HG02884 (cell line): ENCODE results near the gene RAB26.

Source experiments
- ATAC-seq: cut with Tn5 transposase; IDR thresholded peaks from one replicate; pipeline ENCODE4 v1.9.1; 2021; ENCODE audit warnings: mild to moderate bottlenecking, moderate library complexity; ENCODE audit not compliant: unreplicated experiment

RAB26 gene

GRCh38 chr16:2176047-2176446, 27.6 kb downstream of the RAB26 start:
- no peak for ATAC-seq

GRCh38 chr16:2177101-2177500, 28.7 kb downstream of the RAB26 start:
- ATAC-seq = no peak

GRCh38 chr16:2177561-2177960, 29.1 kb downstream of the RAB26 start:
- no peak for ATAC-seq

- ATAC-seq = no peak
Observed at GRCh38 chr16:2178321-2179106, 30.1 kb downstream of the RAB26 start.

GRCh38 chr16:2179107-2179501, 30.7 kb downstream of the RAB26 start:
- no peak for ATAC-seq

GRCh38 chr16:2179576-2179975, 31.2 kb downstream of the RAB26 start:
- no peak for ATAC-seq

- no peak for ATAC-seq
Observed at GRCh38 chr16:2180461-2180860, 32.0 kb downstream of the RAB26 start.

- ATAC-seq = no peak
Observed at GRCh38 chr16:2180962-2181923, 32.8 kb downstream of the RAB26 start.

- ATAC-seq = no peak
Observed at GRCh38 chr16:2181952-2182351, 33.5 kb downstream of the RAB26 start.

GRCh38 chr16:2183671-2184070, 35.2 kb downstream of the RAB26 start:
- no peak for ATAC-seq

- no peak for ATAC-seq
Observed at GRCh38 chr16:2184346-2184745, 35.9 kb downstream of the RAB26 start.

- no peak for ATAC-seq
Observed at GRCh38 chr16:2184962-2185361, 36.5 kb downstream of the RAB26 start.

GRCh38 chr16:2186064-2186463, 37.6 kb downstream of the RAB26 start:
- ATAC-seq = no peak

- ATAC-seq = no peak
Observed at GRCh38 chr16:2186505-2186904, 38.1 kb downstream of the RAB26 start.

- ATAC-seq = no peak
Observed at GRCh38 chr16:2187212-2187611, 38.8 kb downstream of the RAB26 start.

GRCh38 chr16:2188395-2188794, 40.0 kb downstream of the RAB26 start:
- no peak for ATAC-seq

- ATAC-seq = no peak
Observed at GRCh38 chr16:2189252-2189893, 40.9 kb downstream of the RAB26 start.

GRCh38 chr16:2190002-2190658, 41.7 kb downstream of the RAB26 start:
- no peak for ATAC-seq

- ATAC-seq = no peak
Observed at GRCh38 chr16:2190659-2191445, 42.4 kb downstream of the RAB26 start.

GRCh38 chr16:2191446-2191706, 43.0 kb downstream of the RAB26 start:
- ATAC-seq = no peak
